ENCODE measurements around the gene GLTP.

GLTP gene

DNA sequence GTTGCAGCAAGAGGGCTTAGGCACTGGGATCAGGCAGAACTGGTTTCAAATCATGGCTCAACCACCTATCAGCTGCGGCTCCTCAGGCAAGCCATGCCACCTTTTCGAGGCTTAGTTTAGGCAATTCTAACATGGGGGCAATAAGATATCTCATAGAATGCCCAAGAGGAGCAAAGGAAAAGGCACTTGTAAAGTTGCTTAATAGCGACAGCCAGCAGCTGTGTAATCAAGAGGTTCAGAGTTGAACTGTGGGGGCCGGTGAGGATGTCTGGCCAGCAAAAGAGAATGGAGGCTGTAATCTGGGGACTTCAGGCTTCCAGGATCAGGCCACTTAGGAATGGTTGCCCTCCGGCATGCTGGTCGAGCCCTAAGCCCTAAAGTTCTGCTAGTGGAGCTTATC lies 16.7 kb upstream of the GLTP start:
- TF ChIP-seq, protein P1, sequence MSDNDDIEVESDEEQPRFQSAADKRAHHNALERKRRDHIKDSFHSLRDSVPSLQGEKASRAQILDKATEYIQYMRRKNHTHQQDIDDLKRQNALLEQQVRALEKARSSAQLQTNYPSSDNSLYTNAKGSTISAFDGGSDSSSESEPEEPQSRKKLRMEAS (IDR thresholded peaks at IDR 0.05), result no peak
- TF ChIP-seq CREB1 (IDR thresholded peaks at IDR 0.05; ENCODE audit: low read depth), result no peak
- no peak for TF ChIP-seq YY1 (IDR thresholded peaks at IDR 0.05; ENCODE audit: low read depth)
- no peak for TF ChIP-seq TAF1 (IDR thresholded peaks at IDR 0.05; ENCODE audit: low read depth)
- TF ChIP-seq EGR1 (IDR thresholded peaks at IDR 0.05), result no peak

DNA sequence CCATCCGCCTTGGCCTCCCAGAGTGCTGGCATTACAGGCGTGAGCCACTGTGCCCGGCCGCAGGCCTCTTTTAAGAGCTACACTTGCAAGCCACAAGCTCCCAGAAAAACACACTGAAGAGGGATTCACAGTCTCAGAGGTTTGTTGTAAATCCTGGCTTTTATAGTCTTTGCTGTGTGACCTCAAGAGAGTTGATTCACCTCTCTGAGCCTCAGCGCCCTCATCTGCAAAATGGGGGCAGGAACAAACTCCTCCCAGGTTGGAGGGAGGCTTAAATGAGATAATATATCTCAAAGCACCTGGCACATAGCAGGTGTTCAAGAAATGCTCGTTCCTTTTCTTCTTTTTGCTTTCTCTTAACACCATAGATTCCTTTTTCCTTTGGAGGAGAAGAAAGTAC lies 15.8 kb upstream of the GLTP start:
- TF ChIP-seq, protein P2, sequence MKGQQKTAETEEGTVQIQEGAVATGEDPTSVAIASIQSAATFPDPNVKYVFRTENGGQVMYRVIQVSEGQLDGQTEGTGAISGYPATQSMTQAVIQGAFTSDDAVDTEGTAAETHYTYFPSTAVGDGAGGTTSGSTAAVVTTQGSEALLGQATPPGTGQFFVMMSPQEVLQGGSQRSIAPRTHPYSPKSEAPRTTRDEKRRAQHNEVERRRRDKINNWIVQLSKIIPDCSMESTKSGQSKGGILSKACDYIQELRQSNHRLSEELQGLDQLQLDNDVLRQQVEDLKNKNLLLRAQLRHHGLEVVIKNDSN (IDR thresholded peaks at IDR 0.05), result no peak
- TF ChIP-seq RAD21 (IDR thresholded peaks at IDR 0.05; ENCODE audit: low read depth) (no peak), NFIC (IDR thresholded peaks at IDR 0.05) (no peak), FOXM1 (IDR thresholded peaks at IDR 0.05; ENCODE audit: borderline replicate concordance, low read depth) (no peak), EP300 (IDR thresholded peaks at IDR 0.05; ENCODE audit: borderline replicate concordance) (no peak), TEAD4 (IDR thresholded peaks at IDR 0.05) (no peak), YY1 (IDR thresholded peaks at IDR 0.05; ENCODE audit: low read depth) (no peak), TCF12 (IDR thresholded peaks at IDR 0.05; ENCODE audit: low read depth) (no peak), EGR1 (IDR thresholded peaks at IDR 0.05) (no peak), TAF1 (IDR thresholded peaks at IDR 0.05; ENCODE audit: low read depth) (no peak), CREB1 (IDR thresholded peaks at IDR 0.05; ENCODE audit: low read depth) (no peak), ZBTB7A (IDR thresholded peaks at IDR 0.05; ENCODE audit: low read depth) (no peak), CEBPB (IDR thresholded peaks at IDR 0.05) (no peak)
- TF ChIP-seq, protein P3, sequence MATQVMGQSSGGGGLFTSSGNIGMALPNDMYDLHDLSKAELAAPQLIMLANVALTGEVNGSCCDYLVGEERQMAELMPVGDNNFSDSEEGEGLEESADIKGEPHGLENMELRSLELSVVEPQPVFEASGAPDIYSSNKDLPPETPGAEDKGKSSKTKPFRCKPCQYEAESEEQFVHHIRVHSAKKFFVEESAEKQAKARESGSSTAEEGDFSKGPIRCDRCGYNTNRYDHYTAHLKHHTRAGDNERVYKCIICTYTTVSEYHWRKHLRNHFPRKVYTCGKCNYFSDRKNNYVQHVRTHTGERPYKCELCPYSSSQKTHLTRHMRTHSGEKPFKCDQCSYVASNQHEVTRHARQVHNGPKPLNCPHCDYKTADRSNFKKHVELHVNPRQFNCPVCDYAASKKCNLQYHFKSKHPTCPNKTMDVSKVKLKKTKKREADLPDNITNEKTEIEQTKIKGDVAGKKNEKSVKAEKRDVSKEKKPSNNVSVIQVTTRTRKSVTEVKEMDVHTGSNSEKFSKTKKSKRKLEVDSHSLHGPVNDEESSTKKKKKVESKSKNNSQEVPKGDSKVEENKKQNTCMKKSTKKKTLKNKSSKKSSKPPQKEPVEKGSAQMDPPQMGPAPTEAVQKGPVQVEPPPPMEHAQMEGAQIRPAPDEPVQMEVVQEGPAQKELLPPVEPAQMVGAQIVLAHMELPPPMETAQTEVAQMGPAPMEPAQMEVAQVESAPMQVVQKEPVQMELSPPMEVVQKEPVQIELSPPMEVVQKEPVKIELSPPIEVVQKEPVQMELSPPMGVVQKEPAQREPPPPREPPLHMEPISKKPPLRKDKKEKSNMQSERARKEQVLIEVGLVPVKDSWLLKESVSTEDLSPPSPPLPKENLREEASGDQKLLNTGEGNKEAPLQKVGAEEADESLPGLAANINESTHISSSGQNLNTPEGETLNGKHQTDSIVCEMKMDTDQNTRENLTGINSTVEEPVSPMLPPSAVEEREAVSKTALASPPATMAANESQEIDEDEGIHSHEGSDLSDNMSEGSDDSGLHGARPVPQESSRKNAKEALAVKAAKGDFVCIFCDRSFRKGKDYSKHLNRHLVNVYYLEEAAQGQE (IDR thresholded peaks at IDR 0.05; ENCODE audit: low read depth), result no peak
- TF ChIP-seq, protein P1 (IDR thresholded peaks at IDR 0.05), result no peak

DNA sequence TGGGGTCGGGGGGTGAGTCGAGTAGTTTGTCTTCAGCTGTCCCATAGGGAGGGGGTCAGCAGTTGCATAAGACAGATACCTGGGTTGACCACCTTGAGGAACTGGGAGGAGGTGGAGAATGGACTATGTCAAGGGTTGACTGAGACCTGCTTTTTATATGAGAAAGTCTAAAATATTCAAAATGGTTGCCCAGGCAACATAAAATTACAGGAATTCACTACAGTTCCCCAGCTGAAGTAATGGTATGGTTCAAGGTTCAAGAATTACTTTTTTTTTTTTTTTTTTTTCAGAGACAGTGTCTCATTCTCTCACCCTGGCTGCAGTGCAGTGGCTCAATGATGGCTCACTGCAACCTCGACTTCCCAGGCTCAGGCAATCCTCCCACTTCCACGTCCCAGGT lies 14.6 kb upstream of the GLTP start:
- TF ChIP-seq TAF1 (IDR thresholded peaks at IDR 0.05; ENCODE audit: low read depth) (no peak), CEBPB (IDR thresholded peaks at IDR 0.05) (no peak), CREB1 (IDR thresholded peaks at IDR 0.05; ENCODE audit: low read depth) (no peak)

DNA sequence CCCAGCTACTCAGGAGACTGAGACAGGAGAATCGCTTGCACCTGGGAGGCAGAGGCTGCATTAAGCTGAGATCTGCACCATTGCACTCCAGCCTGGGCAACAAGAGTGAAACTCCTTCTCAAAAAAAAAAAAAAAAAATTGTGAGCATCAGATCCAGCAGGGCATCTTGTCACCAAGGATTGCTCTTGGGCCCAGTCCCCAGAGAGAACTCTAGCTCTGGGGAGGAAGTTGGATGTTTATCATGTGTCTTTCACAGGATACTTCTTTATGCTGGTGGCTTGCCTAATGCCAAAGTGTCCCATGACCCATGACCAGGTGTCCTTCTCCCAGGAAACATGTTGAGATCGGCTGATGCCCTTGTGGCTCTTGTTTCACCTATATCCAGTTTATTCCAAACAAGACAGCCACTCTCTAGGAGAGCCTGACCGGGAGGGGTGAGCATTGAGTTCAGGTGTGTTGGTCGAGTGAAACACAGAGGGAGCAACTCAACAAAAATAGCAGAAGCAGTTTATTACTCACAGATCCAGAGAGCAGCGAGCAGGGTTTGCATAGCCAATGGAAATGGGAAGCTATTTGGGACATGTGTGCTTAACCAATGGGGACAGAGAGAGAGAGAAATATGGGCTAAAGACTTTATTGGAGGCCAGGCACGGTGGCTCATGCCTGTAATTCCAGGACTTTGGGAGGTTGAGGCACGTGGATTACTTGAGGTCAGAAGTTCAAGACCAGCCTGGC lies 13.1 kb upstream of the GLTP start:
- no peak for TF ChIP-seq YY1 (IDR thresholded peaks at IDR 0.05; ENCODE audit: low read depth)
- TF ChIP-seq, protein P3 (IDR thresholded peaks at IDR 0.05; ENCODE audit: low read depth), result no peak
- TF ChIP-seq TAF1 (IDR thresholded peaks at IDR 0.05; ENCODE audit: low read depth), result no peak
- TF ChIP-seq EP300 (IDR thresholded peaks at IDR 0.05; ENCODE audit: borderline replicate concordance), result no peak
- no peak for TF ChIP-seq CREB1 (IDR thresholded peaks at IDR 0.05; ENCODE audit: low read depth)

DNA sequence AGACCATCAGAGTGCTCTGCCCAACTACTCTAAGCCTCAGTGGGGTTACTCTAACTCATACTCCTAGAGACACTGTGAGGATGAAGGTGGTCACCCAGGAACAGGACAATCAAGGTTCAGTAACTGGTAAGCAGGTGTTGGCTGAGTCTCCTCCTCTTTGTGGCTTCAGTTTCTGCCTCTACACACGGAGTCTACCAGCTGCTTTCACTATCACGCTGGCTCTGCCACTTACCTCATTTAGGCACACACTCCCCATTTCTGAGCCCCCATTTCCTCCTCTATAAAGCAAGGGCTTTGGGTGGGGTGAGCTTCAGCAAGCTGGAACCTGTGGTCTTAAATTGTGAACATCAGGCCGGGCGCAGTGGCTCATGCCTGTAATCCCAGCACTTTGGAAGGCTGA lies 12.4 kb upstream of the GLTP start:
- TF ChIP-seq FOXM1 (IDR thresholded peaks at IDR 0.05; ENCODE audit: borderline replicate concordance, low read depth) (no peak), EGR1 (IDR thresholded peaks at IDR 0.05) (no peak), RAD21 (IDR thresholded peaks at IDR 0.05; ENCODE audit: low read depth) (no peak), EP300 (IDR thresholded peaks at IDR 0.05; ENCODE audit: borderline replicate concordance) (no peak), CEBPB (IDR thresholded peaks at IDR 0.05) (no peak), CREB1 (IDR thresholded peaks at IDR 0.05; ENCODE audit: low read depth) (no peak), TCF12 (IDR thresholded peaks at IDR 0.05; ENCODE audit: low read depth) (no peak), TAF1 (IDR thresholded peaks at IDR 0.05; ENCODE audit: low read depth) (no peak), TEAD4 (IDR thresholded peaks at IDR 0.05) (no peak), ZBTB7A (IDR thresholded peaks at IDR 0.05; ENCODE audit: low read depth) (no peak), NFIC (IDR thresholded peaks at IDR 0.05) (no peak)
- TF ChIP-seq, protein P3 (IDR thresholded peaks at IDR 0.05; ENCODE audit: low read depth), result no peak
- TF ChIP-seq, protein P1 (IDR thresholded peaks at IDR 0.05), result no peak
- TF ChIP-seq, protein P2 (IDR thresholded peaks at IDR 0.05), result no peak

Data from Ishikawa (cell line).